HepG2 (cell line): ENCODE data around the gene WDR91. TPM values are rescaled to one million over a fixed set of nuclear protein-coding genes. Genes with fewer than 3 reads are reported as not detected.

Experiments
- CREBL2 ChIP-seq: sonication (generic); formaldehyde crosslinking; IDR thresholded peaks from 2 replicates; pipeline ENCODE4 v1.8.1; 2023; ENCODE audit warnings: missing genetic modification reagents, mild to moderate bottlenecking, borderline replicate concordance
- ELF3 ChIP-seq: IDR thresholded peaks from 2 replicates; pipeline ENCODE4 v1.6.1; 2016; ENCODE audit warnings: missing genetic modification reagents, missing compliant biosample characterization
- HIC2 ChIP-seq: sonication (generic); formaldehyde crosslinking; IDR thresholded peaks from 2 replicates; pipeline ENCODE4 v1.9.0; 2022; ENCODE audit warnings: low read depth, missing genetic modification reagents
- MAFF ChIP-seq: IDR thresholded peaks from 2 replicates; pipeline ENCODE4 v1.6.1; 2011; ENCODE audit warnings: low read depth, low read length, improper control_type of control experiment
- MAX ChIP-seq: IDR thresholded peaks from 2 replicates; pipeline ENCODE4 v1.6.1; 2012; ENCODE audit warnings: inconsistent platforms
- MEIS1 ChIP-seq: sonication (generic); formaldehyde crosslinking; IDR thresholded peaks from 2 replicates; pipeline ENCODE4 v1.9.0; 2021; ENCODE audit warnings: mild to moderate bottlenecking, missing genetic modification reagents, moderate library complexity, borderline replicate concordance
- SIX1 ChIP-seq: sonication (generic); formaldehyde crosslinking; IDR thresholded peaks from 2 replicates; pipeline ENCODE4 v1.4.0; 2020; ENCODE audit warnings: missing genetic modification reagents, borderline replicate concordance
- SKI ChIP-seq: fragments of 450-650 bp; IDR thresholded peaks from one replicate; pipeline ENCODE4 v1.6.1; 2018; ENCODE audit warnings: mild to moderate bottlenecking; ENCODE audit not compliant: partially characterized antibody
- SNAI1 ChIP-seq: sonication (generic); formaldehyde crosslinking; IDR thresholded peaks from 2 replicates; pipeline ENCODE4 v1.5.0; 2020; ENCODE audit warnings: mild to moderate bottlenecking, missing genetic modification reagents, borderline replicate concordance
- TBP ChIP-seq: sonication (generic); formaldehyde crosslinking; IDR thresholded peaks from 2 replicates; pipeline ENCODE4 v1.5.0; 2020; ENCODE audit warnings: missing genetic modification reagents
- ZHX2 ChIP-seq, 2 experiments: sonication (generic) in 1 of 2; formaldehyde crosslinking in 1 of 2; IDR thresholded peaks; 2 replicates each; pipeline versions ENCODE4 v1.6.1 to v1.9.0; 2014 to 2022; ENCODE audit warnings: antibody characterized with exemption in 1 of 2, borderline replicate concordance in 1 of 2, inconsistent platforms in 1 of 2, low read depth in 1 of 2, missing genetic modification reagents in 1 of 2
- ZNF317 ChIP-seq: sonication (generic); formaldehyde crosslinking; IDR thresholded peaks from 2 replicates; pipeline ENCODE4 v1.5.0; 2020; ENCODE audit warnings: mild to moderate bottlenecking, missing genetic modification reagents
- ZNF350 ChIP-seq: sonication (generic); formaldehyde crosslinking; IDR thresholded peaks from 2 replicates; pipeline ENCODE4 v1.4.0; 2020; ENCODE audit warnings: mild to moderate bottlenecking, low read depth, missing genetic modification reagents, borderline replicate concordance
- ZNF558 ChIP-seq: sonication (generic); formaldehyde crosslinking; IDR thresholded peaks from 2 replicates; pipeline ENCODE4 v1.9.0; 2022; ENCODE audit warnings: mild to moderate bottlenecking, missing genetic modification reagents, borderline replicate concordance
- ZNF83 ChIP-seq: sonication (generic); formaldehyde crosslinking; IDR thresholded peaks from 2 replicates; pipeline ENCODE4 v1.4.0; 2020; ENCODE audit warnings: missing genetic modification reagents, mild to moderate bottlenecking, borderline replicate concordance
- polyA plus RNA-seq, 8 experiments: library from polyadenylated mRNA; depleted of rRNA in 3 of 8; stranded (reverse) in 7 of 8; unstranded in 1 of 8; fragments of >200 nt; fragmentation: Illumina TruSeq in 4 of 8; extraction: Trizol in 4 of 8; gene quantifications; 2 replicates each; pipeline versions ENCODE4 v1.2.1 to v1.2.3, GENCODE V29; 2011 to 2016; ENCODE audit warnings: low read depth in 4 of 8, missing spikeins in 1 of 8, mixed read lengths in 1 of 8; ENCODE audit not compliant: insufficient read depth in 1 of 8
- total RNA-seq, 5 experiments: library from RNA; depleted of rRNA; stranded (reverse); fragments of >200 nt; fragmentation: Illumina TruSeq; extraction: Trizol; gene quantifications; 2 replicates each; pipeline ENCODE4 v1.2.3, GENCODE V29; 2016; ENCODE audit warnings: low read depth in 1 of 5
- TF ChIP-seq, protein P1 (sequence below): IDR thresholded peaks from 2 replicates; pipeline ENCODE4 v1.6.1; 2016; ENCODE audit warnings: missing compliant biosample characterization, missing genetic modification reagents, borderline replicate concordance
- TF ChIP-seq, protein P2 (sequence below): fragments of 450-650 bp; IDR thresholded peaks from 2 replicates; pipeline ENCODE4 v1.6.1; 2016

The WDR91 gene
- total and polyA plus RNA-seq, 2 of the 13 experiments (the other 11 are each of a cell fraction or from before 2014, with no cell fraction given), result 11.6 to 12.1 TPM

DNA sequence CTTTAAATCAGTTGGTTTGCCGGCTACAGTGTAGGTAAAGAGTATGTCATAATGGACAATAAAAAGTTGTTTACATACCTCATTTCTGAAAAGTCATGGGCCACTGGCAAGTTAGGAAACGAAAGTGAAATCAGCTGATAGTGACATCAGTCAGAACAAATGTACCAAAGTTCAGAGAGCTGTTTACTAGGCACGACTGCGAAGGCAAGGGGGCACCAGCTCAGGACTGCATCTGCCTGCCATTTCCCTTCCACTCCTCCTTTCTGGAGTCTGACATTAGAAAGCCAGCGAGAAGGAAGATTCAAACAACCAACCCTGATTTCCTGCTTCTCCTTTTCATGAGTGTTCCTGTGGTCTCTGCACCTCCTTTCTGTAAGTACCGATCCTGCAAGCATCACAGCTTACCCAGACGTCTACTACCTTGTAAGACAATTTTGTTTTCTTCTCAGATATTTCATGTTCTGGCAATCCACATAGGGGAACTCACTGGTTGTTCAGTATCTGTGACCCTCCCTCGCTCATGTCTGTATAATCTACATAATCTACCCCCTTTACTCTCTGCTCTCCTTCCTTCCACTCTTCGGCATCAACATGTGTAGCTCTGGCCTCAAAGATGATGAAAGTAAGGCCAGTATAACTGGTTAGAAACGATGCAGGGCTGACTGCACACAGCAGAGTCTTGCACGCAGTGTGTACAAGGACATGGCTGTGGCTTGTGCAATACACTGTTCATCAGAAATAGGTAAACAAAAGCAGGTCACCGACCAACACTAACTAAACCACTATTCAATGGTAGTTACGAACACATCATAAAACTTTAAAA, 63.2 kb downstream of the WDR91 start, which contains the start of gene TMEM140 (continued):
- TF ChIP-seq, protein P1, sequence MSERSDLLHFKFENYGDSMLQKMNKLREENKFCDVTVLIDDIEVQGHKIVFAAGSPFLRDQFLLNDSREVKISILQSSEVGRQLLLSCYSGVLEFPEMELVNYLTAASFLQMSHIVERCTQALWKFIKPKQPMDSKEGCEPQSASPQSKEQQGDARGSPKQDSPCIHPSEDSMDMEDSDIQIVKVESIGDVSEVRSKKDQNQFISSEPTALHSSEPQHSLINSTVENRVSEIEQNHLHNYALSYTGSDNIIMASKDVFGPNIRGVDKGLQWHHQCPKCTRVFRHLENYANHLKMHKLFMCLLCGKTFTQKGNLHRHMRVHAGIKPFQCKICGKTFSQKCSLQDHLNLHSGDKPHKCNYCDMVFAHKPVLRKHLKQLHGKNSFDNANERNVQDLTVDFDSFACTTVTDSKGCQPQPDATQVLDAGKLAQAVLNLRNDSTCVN, result no peak
- TF ChIP-seq ZNF83 (CRISPR knock-in tag) (no peak), ZNF317 (peak; percentile 93), MAX (peak; percentile 71), SKI (no peak), HIC2 (peak; percentile 65; the same call in 1 of the 2 replicates), ZNF558 (CRISPR knock-in tag) (no peak), ELF3 (peak; percentile 58), SIX1 (CRISPR knock-in tag) (no peak), ZHX2 (IDR thresholded peaks at IDR 0.05; ENCODE audit: low read depth) (no peak), ZHX2 (CRISPR knock-in tag; IDR thresholded peaks at IDR 0.05; ENCODE audit: borderline replicate concordance) (no peak), ZNF350 (peak; percentile 67; the same call in 1 of the 2 replicates), MAFF (peak; percentile 51; the same call in 1 of the 2 replicates), SNAI1 (CRISPR knock-in tag) (no peak), CREBL2 (no peak), TBP (CRISPR knock-in tag) (no peak), MEIS1 (CRISPR knock-in tag) (peak; percentile 75; the same call in 1 of the 2 replicates)
- TF ChIP-seq, protein P2, sequence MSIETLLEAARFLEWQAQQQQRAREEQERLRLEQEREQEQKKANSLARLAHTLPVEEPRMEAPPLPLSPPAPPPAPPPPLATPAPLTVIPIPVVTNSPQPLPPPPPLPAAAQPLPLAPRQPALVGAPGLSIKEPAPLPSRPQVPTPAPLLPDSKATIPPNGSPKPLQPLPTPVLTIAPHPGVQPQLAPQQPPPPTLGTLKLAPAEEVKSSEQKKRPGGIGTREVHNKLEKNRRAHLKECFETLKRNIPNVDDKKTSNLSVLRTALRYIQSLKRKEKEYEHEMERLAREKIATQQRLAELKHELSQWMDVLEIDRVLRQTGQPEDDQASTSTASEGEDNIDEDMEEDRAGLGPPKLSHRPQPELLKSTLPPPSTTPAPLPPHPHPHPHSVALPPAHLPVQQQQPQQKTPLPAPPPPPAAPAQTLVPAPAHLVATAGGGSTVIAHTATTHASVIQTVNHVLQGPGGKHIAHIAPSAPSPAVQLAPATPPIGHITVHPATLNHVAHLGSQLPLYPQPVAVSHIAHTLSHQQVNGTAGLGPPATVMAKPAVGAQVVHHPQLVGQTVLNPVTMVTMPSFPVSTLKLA, result peak; percentile 74
